Central memory CD8-positive, alpha-beta T cell (primary cell): ENCODE measurements around the gene ANKS1B.
"Not testable (repeated sequence)": the region's sequence is repeated elsewhere in the genome, so short reads cannot be mapped to it uniquely, and the experiment has no call there.

Experiments
- ATAC-seq: fragments of 150-1000 bp; cut with Tn5 transposase; replicated peaks from 2 replicates; pipeline ENCODE4 v1.10.0; 2022; ENCODE audit warnings: mild to moderate bottlenecking, moderate FRiP score, moderate number of reproducible peaks; ENCODE audit not compliant: poor library complexity, severe bottlenecking; ENCODE audit errors: extremely low read depth
- DNase-seq, 2 donors: peaks; one replicate each; pipeline ENCODE4 v3.0.0; 2021; ENCODE audit warnings: low spot score in 2 of 2
- H3K27ac Mint-ChIP-seq: one replicate; pipeline ENCODE4 v1.8.0; 2022; ENCODE audit warnings: low read depth, mild to moderate bottlenecking, moderate library complexity, mixed read lengths
- H3K27me3 Mint-ChIP-seq: one replicate; pipeline ENCODE4 v1.8.0; 2022; ENCODE audit warnings: mixed read lengths
- H3K36me3 Mint-ChIP-seq: one replicate; pipeline ENCODE4 v1.8.0; 2022; ENCODE audit warnings: mild to moderate bottlenecking, moderate library complexity, mixed read lengths; ENCODE audit not compliant: insufficient read depth
- H3K4me1 Mint-ChIP-seq: one replicate; pipeline ENCODE4 v1.8.0; 2022; ENCODE audit warnings: mixed read lengths
- H3K4me3 Mint-ChIP-seq: one replicate; pipeline ENCODE4 v1.8.0; 2022; ENCODE audit warnings: mild to moderate bottlenecking, moderate library complexity, mixed read lengths
- H3K9me3 Mint-ChIP-seq: one replicate; pipeline ENCODE4 v1.8.0; 2022; ENCODE audit warnings: mixed read lengths

Gene ANKS1B

DNA sequence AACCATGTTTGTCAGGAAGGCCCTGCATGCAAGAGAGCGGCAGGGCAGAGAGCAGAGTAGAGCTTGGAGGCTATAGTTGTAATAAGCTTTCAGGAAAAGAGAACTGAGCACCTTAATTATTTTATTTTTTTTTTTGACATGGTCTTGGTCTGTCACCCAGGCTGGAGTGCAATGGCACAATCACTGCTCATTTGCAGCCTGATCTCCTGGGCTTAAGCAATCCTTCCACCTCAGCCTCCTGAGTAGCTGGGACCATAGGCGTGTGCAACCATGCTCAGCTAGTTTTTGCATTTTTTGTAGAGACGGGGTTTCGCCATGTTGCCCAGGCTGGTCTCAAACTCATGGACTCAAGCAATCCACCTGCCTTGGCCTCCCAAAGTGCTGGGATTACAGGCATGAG, 950.5 kb downstream of the ANKS1B start:
- not testable (repeated sequence) for H3K9me3 Mint-ChIP-seq, H3K4me3 Mint-ChIP-seq, H3K4me1 Mint-ChIP-seq, H3K27ac Mint-ChIP-seq, ATAC-seq, DNase-seq, H3K36me3 Mint-ChIP-seq
- H3K27me3 Mint-ChIP-seq, result peaks cover 20% of the 10 kb centered on the region

GRCh38 chr12:99029511-99030271, 955.0 kb downstream of the ANKS1B start:
- DNase-seq (no peak), ATAC-seq (no peak)
- no peaks in the 10 kb centered on the region for H3K36me3 Mint-ChIP-seq
- H3K27ac Mint-ChIP-seq, result no peak overlapping the region
- H3K4me1 Mint-ChIP-seq, result no peaks in the 10 kb centered on the region
- no peak overlapping the region for H3K4me3 Mint-ChIP-seq
- H3K27me3 Mint-ChIP-seq, result peaks cover 28% of the 10 kb centered on the region
- H3K9me3 Mint-ChIP-seq, result no peaks in the 10 kb centered on the region

GRCh38 chr12:99027461-99027860, 957.3 kb downstream of the ANKS1B start:
- Mint-ChIP-seq H3K9me3 (no peaks in the 10 kb centered on the region), H3K4me3 (no peak overlapping the region), H3K27me3 (peaks cover 33% of the 10 kb centered on the region), H3K27ac (no peak overlapping the region), H3K36me3 (no peaks in the 10 kb centered on the region), H3K4me1 (no peaks in the 10 kb centered on the region)
- ATAC-seq (no peak), DNase-seq (no peak)

DNA sequence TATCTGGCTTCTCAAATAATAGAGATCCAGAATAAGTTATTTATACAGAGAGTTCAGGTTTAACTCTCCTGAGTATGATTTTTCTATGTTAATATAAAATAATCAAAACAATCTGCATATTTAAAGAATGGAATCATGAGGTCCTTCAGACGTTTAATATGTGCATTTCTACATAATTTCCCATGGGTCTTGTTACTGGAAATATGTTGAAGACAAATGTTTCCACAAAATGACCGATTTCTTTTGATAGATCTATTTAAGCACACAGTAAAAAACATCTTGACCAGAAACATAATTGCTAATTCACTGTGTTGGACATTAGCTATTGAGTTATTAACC, 957.7 kb downstream of the ANKS1B start:
- ATAC-seq (no peak), DNase-seq (no peak)
- no peak overlapping the region for H3K27ac Mint-ChIP-seq
- H3K27me3 Mint-ChIP-seq, result peaks cover 29% of the 10 kb centered on the region
- no peak overlapping the region for H3K4me3 Mint-ChIP-seq
- H3K36me3 Mint-ChIP-seq, result no peaks in the 10 kb centered on the region
- H3K9me3 Mint-ChIP-seq, result no peaks in the 10 kb centered on the region
- H3K4me1 Mint-ChIP-seq, result no peaks in the 10 kb centered on the region

GRCh38 chr12:99026332-99027054, 958.2 kb downstream of the ANKS1B start:
- no peaks in the 10 kb centered on the region for H3K9me3 Mint-ChIP-seq
- DNase-seq (no peak), ATAC-seq (no peak)
- H3K4me3 Mint-ChIP-seq, result no peak overlapping the region
- H3K27ac Mint-ChIP-seq, result no peak overlapping the region
- peaks cover 24% of the 10 kb centered on the region for H3K27me3 Mint-ChIP-seq
- no peaks in the 10 kb centered on the region for H3K4me1 Mint-ChIP-seq
- no peaks in the 10 kb centered on the region for H3K36me3 Mint-ChIP-seq

GRCh38 chr12:99024870-99025269, 959.9 kb downstream of the ANKS1B start:
- peaks cover 18% of the 10 kb centered on the region for H3K27me3 Mint-ChIP-seq
- H3K9me3 Mint-ChIP-seq, result no peaks in the 10 kb centered on the region
- no peaks in the 10 kb centered on the region for H3K4me1 Mint-ChIP-seq
- no peak overlapping the region for H3K27ac Mint-ChIP-seq
- H3K4me3 Mint-ChIP-seq, result no peak overlapping the region
- ATAC-seq (no peak), DNase-seq (no peak)
- no peaks in the 10 kb centered on the region for H3K36me3 Mint-ChIP-seq

GRCh38 chr12:99024191-99024590, 960.5 kb downstream of the ANKS1B start:
- H3K4me1 Mint-ChIP-seq, result no peaks in the 10 kb centered on the region
- peaks cover 21% of the 10 kb centered on the region for H3K27me3 Mint-ChIP-seq
- no peaks in the 10 kb centered on the region for H3K36me3 Mint-ChIP-seq
- H3K4me3 Mint-ChIP-seq, result no peak overlapping the region
- no peaks in the 10 kb centered on the region for H3K9me3 Mint-ChIP-seq
- DNase-seq (no peak), ATAC-seq (no peak)
- H3K27ac Mint-ChIP-seq, result no peak overlapping the region

- Mint-ChIP-seq H3K9me3 (no peaks in the 10 kb centered on the region), H3K4me3 (no peak overlapping the region), H3K4me1 (no peaks in the 10 kb centered on the region), H3K27me3 (peaks cover 21% of the 10 kb centered on the region), H3K36me3 (no peaks in the 10 kb centered on the region), H3K27ac (no peak overlapping the region)
- DNase-seq (no peak), ATAC-seq (no peak)
Observed at GRCh38 chr12:99020871-99021270, 963.9 kb downstream of the ANKS1B start.

DNA sequence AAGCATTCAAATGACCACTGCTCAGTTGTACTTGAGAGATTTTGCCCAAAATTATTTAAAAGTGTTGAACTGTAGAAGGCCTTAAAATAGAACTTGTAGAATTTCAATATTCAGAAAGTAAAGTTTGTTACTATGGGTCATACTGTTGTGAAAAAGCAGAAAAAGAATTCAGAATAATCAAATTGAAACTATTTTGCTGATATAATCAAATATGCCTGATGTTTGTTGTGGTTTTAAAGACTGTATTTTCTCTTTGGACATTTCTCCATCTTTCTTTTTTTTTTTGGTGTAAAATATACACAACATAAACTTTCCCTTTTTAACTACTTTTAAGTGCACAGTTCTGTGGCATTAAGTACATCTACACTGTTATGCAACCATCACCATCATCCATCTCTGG, 964.9 kb downstream of the ANKS1B start:
- Mint-ChIP-seq H3K27me3 (peaks cover 14% of the 10 kb centered on the region), H3K4me1 (no peaks in the 10 kb centered on the region), H3K4me3 (no peak overlapping the region), H3K27ac (no peak overlapping the region), H3K9me3 (peaks cover 5% of the 10 kb centered on the region), H3K36me3 (no peaks in the 10 kb centered on the region)
- no peak for ATAC-seq
- DNase-seq, result no peak

GRCh38 chr12:99017971-99018370, 966.8 kb downstream of the ANKS1B start:
- ATAC-seq, result no peak
- no peak overlapping the region for H3K4me3 Mint-ChIP-seq
- no peaks in the 10 kb centered on the region for H3K36me3 Mint-ChIP-seq

GRCh38 chr12:99009654-99010296, 975.0 kb downstream of the ANKS1B start:
- peaks cover under 1% of the 10 kb centered on the region for H3K9me3 Mint-ChIP-seq
- H3K36me3 Mint-ChIP-seq, result no peaks in the 10 kb centered on the region
- no peak overlapping the region for H3K27ac Mint-ChIP-seq
- no peak overlapping the region for H3K4me3 Mint-ChIP-seq
- no peaks in the 10 kb centered on the region for H3K4me1 Mint-ChIP-seq
- peaks cover 14% of the 10 kb centered on the region for H3K27me3 Mint-ChIP-seq
- no peak for DNase-seq
- ATAC-seq, result no peak

More at GRCh38 chr12:99017971-99018370, 966.8 kb downstream of the ANKS1B start:
- Mint-ChIP-seq H3K4me1 (no peaks in the 10 kb centered on the region), H3K9me3 (peaks cover 5% of the 10 kb centered on the region), H3K27me3 (peaks cover 9% of the 10 kb centered on the region), H3K27ac (no peak overlapping the region)
- no peak for DNase-seq

DNA sequence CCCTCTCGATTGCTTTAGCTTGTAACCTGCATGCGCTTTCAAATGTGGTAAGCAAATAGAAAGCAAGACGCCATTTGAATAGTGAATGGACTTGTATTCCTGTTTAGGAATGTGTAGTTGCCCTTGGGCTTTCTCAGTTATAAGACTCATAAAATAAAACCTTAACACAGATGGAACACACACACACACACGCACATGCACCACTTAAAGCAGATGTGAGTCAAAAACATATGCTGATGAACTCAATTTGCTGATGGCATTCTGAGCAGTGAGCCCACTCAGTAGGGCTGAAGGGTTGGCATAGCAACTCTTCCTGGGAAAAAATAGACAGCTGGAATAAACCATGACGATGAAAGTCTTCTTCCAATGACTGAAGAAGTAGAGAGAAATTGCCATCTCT, 979.1 kb downstream of the ANKS1B start:
- no peak for ATAC-seq
- DNase-seq, result no peak
- H3K4me3 Mint-ChIP-seq, result no peak overlapping the region
- H3K36me3 Mint-ChIP-seq, result no peaks in the 10 kb centered on the region
- peaks cover 22% of the 10 kb centered on the region for H3K27me3 Mint-ChIP-seq
- no peak overlapping the region for H3K27ac Mint-ChIP-seq
- H3K4me1 Mint-ChIP-seq, result no peaks in the 10 kb centered on the region
- H3K9me3 Mint-ChIP-seq, result no peaks in the 10 kb centered on the region
